ENCODE measurements around the gene RAVER2.

The RAVER2 gene

DNA sequence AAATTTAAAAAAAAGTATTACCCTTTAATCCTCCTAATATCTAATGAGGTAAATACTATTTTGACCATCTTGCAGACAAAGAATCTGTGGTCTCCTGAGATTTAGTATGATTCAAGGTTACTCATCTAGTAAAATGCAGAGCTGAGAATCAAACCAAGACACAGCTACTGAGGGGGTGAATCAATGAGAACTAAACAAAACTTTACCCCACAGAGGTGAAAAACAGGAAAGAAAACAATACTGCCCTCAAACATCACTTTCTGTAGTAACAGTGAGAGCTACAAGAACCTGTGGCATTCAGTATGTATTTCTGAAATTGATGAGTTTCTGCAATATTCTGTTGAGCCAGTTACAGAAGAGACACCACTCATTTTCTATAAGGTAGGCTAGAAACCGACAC lies 136.4 kb downstream of the RAVER2 start:
- no peak for DNase-seq

Measured in CD4-positive, alpha-beta T cell treated with Interleukin-17A for 1 hour (primary cell).